Immature natural killer cell (primary cell): ENCODE results near the gene GDF3. TPM values are rescaled to one million over a fixed set of nuclear protein-coding genes. Genes with fewer than 3 reads are reported as not detected.
A peak's percentile ranks its signal among the peaks of the same experiment; 100 is the strongest.
"Not testable (repeated sequence)": the region's sequence is repeated elsewhere in the genome, so short reads cannot be mapped to it uniquely, and the experiment has no call there.

Source experiments
- DNase-seq, 3 donors: peaks; one replicate each; pipeline ENCODE4 v3.0.0; 2022; ENCODE audit warnings: mixed read lengths in 1 of 3
- H3K27ac Mint-ChIP-seq, 6 donors: one replicate each; pipeline ENCODE4 v1.8.0; 2020; ENCODE audit warnings: mixed read lengths in 6 of 6, mild to moderate bottlenecking in 5 of 6, inconsistent platforms in 4 of 6, moderate library complexity in 3 of 6
- H3K27me3 Mint-ChIP-seq, 3 donors: one replicate each; pipeline ENCODE4 v1.8.0; 2020 to 2021; ENCODE audit warnings: low read depth in 3 of 3, mild to moderate bottlenecking in 3 of 3, mixed read lengths in 3 of 3, moderate library complexity in 3 of 3, inconsistent platforms in 1 of 3
- H3K36me3 Mint-ChIP-seq, 3 donors: one replicate each; pipeline ENCODE4 v1.8.0; 2020; ENCODE audit warnings: mixed read lengths in 3 of 3, inconsistent platforms in 2 of 3, mild to moderate bottlenecking in 2 of 3
- H3K4me1 Mint-ChIP-seq, 2 donors: one replicate each; pipeline ENCODE4 v1.8.0; 2020; ENCODE audit warnings: inconsistent platforms in 2 of 2, mild to moderate bottlenecking in 2 of 2, mixed read lengths in 2 of 2, moderate library complexity in 1 of 2
- H3K4me3 Mint-ChIP-seq, 5 donors: one replicate each; pipeline ENCODE4 v1.8.0; 2020; ENCODE audit warnings: mild to moderate bottlenecking in 5 of 5, mixed read lengths in 5 of 5, inconsistent platforms in 3 of 5, moderate library complexity in 3 of 5
- H3K9me3 Mint-ChIP-seq, 6 donors: one replicate each; pipeline ENCODE4 v1.8.0; 2020; ENCODE audit warnings: mild to moderate bottlenecking in 6 of 6, mixed read lengths in 6 of 6, inconsistent platforms in 4 of 6, moderate library complexity in 3 of 6
- polyA plus RNA-seq, 3 donors: library from polyadenylated mRNA; unstranded; fragments of 300-500 nt; fragmentation: Illumina TruSeq; gene quantifications; one replicate each; pipeline ENCODE4 v1.2.3, GENCODE V29; 2021

The GDF3 gene
- polyA plus RNA-seq, 3 donors from 2014 or later = not detected

DNA sequence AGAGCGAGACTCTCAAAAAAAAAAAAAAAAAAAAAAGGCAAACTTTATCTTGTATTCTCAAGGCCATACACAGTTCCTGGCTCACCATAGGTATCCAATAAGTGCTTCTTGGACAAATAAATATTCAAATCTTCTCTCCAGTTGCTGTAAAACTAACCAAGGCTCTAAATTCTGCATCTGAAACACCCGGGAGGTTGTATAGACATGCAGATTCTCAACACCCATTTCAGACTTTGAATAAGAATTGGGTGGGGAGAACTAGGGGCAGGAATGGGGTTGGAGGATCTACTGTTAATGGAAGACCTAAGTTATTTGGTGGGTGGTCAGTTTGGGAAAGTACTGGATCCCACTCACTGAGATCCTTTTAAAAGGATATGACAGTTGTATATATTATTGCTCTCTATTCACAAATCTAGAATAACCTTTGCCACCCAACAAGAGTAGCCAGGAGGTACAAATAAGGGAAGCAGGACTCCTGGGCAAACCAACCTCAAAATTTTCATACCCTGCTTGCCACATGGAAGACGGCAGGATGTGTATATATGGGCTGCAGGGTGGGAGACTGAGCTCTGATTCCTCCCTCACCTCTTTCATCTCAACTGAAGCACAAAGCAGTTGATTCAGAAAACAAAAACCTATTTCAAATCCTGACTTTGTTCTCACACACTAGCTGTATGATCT is 879 bp downstream of the GDF3 start:
- no peak for DNase-seq
- no peak overlapping the region for H3K27ac Mint-ChIP-seq
- no peak overlapping the region for H3K4me3 Mint-ChIP-seq
- peaks cover 2 to 15% (median 7%) of the 10 kb centered on the region in 3 donors for H3K27me3 Mint-ChIP-seq
- no peaks in the 10 kb centered on the region for H3K9me3 Mint-ChIP-seq
- no peaks in the 10 kb centered on the region for H3K36me3 Mint-ChIP-seq
- H3K4me1 Mint-ChIP-seq = no peaks in the 10 kb centered on the region

GRCh38 chr12:7693793-7694192 is 1.8 kb downstream of the GDF3 start:
- Mint-ChIP-seq H3K27me3 (peaks cover 2 to 20% (median 7%) of the 10 kb centered on the region in 3 donors), H3K36me3 (no peaks in the 10 kb centered on the region), H3K9me3 (no peaks in the 10 kb centered on the region), H3K4me1 (no peaks in the 10 kb centered on the region), H3K27ac (peak overlapping the region in 1 of 6 donors; percentile 30), H3K4me3 (no peak overlapping the region)
- DNase-seq = no peak

DNA sequence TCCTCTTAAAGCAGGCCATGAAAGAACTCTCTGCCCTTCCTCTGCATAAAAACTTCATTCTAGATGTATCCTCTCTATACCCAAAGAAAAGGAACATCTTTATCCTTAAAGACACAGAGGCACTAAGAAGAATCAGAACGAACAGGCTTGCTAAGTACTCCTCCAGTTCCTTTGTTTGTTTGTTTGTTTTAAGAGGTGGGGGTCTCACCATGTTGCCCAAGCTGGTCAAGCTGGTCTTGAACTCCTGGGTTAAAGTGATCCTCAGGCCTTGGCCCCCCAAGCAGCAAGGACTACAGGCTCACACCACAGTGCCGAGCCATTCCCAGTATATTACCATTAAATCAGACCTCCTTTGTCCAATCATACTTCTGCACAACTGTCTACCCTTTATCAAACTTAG is 14.0 kb downstream of the GDF3 start:
- peaks cover 2 to 7% of the 10 kb centered on the region in 2 donors for H3K4me1 Mint-ChIP-seq
- H3K36me3 Mint-ChIP-seq = no peaks in the 10 kb centered on the region
- H3K27me3 Mint-ChIP-seq = peaks cover 0 to 4% (median 2%) of the 10 kb centered on the region in 3 donors
- H3K4me3 Mint-ChIP-seq = no peak overlapping the region
- no peaks in the 10 kb centered on the region for H3K9me3 Mint-ChIP-seq
- DNase-seq = no peak
- no peak overlapping the region for H3K27ac Mint-ChIP-seq

DNA sequence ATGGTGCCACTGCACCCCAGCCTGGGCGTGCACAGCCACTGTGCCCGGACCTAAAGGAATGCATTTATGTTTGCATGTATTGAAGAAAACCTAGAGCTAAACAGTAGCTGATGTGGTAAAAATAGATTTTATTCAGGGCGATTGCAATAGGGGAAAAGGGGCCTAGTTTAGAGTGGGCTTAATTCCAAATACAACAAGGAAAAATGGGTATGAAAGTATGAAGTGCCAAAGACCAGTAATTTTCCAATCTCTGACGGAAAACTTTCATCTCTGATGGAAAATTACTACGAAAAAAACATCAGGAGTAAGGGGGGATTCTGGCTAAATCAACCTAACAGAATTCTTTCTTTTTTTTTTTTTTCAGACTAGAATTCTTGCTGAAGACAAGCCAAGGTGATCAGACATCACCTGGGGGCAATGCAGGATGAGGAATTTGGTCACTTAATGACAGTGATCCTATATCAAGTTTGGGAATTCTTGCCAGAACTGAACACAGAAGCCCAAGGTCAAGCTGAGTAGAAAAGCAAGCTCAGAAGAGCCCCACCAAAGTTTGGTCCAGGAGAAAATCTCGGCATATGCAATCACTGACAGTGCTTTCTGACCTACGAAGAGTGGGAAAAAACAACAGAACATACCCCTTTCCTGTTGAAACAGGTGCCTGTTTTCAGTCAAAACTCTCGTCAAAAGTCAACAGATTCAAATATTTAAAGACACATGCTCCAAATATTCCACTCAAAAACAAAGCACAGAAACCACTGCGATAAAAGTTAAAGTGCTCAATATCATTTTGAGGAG is 16.1 kb downstream of the GDF3 start:
- peaks cover 2 to 7% of the 10 kb centered on the region in 2 donors for H3K4me1 Mint-ChIP-seq
- no peak overlapping the region for H3K27ac Mint-ChIP-seq
- peaks cover 0 to 6% (median 2%) of the 10 kb centered on the region in 3 donors for H3K27me3 Mint-ChIP-seq
- H3K9me3 Mint-ChIP-seq = no peaks in the 10 kb centered on the region
- DNase-seq = no peak
- H3K4me3 Mint-ChIP-seq = no peak overlapping the region
- H3K36me3 Mint-ChIP-seq = no peaks in the 10 kb centered on the region

GRCh38 chr12:7678744-7679143 is 16.8 kb downstream of the GDF3 start:
- Mint-ChIP-seq H3K36me3 (no peaks in the 10 kb centered on the region), H3K9me3 (no peaks in the 10 kb centered on the region), H3K4me1 (peaks cover 2 to 7% of the 10 kb centered on the region in 2 donors), H3K27me3 (peaks cover 0 to 6% (median 2%) of the 10 kb centered on the region in 3 donors), H3K4me3 (no peak overlapping the region), H3K27ac (no peak overlapping the region)
- DNase-seq = no peak

DNA sequence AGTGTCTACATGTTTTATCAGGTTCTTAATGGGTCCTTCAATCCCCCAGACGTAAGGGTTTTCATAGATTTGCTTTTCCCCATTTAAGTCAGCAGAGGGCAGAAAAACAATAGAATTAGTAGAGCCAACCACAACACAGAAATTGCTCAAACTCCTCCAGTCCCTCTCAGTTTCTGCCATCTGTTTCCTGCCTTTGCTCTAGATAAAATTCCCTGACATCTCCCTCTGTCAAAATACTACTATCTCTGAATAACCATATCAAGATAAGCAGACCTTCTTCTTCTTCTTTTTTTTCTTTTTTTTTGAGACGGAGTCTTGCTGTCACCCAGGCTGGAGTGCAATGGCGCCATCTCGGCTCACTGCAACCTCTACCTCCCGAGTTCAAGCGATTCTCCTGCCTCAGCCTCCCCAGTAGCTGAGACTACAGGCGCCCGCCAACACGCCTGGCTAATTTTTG is 18.1 kb downstream of the GDF3 start:
- H3K9me3 Mint-ChIP-seq, H3K4me1 Mint-ChIP-seq, H3K36me3 Mint-ChIP-seq, H3K27ac Mint-ChIP-seq, H3K27me3 Mint-ChIP-seq: not testable (repeated sequence)
- peak overlapping the region in 4 of 5 donors; percentile 22 to 50 (median 36) for H3K4me3 Mint-ChIP-seq
- peak in 2 of 3 donors; percentile 17 to 21 for DNase-seq

DNA sequence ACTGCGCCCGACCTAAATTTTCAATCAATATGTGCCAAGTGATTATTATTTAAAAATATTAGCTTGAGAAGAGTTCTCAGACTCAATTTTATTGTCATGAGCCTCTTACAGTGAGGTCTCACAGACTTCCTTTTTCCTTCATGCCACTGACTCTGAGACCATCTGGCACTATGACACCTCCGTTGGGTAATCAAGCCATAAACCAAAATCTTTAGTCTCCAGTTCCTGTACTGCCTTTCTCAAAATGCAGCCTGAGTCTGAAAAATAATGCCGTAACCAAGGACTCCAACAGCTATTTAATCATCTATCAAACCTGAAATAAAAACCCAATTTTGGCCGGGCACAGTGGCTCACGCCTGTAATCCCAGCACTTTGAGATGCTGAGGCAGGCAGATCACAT is 20.1 kb downstream of the GDF3 start:
- not testable (repeated sequence) for H3K27ac Mint-ChIP-seq, H3K4me3 Mint-ChIP-seq, DNase-seq, H3K9me3 Mint-ChIP-seq, H3K4me1 Mint-ChIP-seq, H3K36me3 Mint-ChIP-seq, H3K27me3 Mint-ChIP-seq

DNA sequence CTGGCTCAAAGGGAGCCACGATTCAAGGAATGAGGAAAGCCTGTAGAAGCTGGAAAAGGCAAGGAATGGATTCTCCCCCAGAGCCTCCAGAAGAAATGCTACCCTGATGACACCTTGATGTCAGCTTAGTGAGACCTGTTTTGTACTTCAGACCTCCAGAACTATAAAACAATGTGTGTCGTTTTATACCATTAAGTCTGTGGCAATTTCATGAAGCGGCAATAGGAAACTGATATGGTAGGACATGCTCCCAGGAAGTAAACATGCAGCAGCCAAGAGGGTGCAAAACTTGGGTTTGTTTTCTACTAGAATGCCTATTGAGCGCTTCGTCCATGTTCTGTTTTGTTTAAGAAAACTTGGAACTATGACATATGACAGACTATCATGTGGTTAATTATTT is 27.4 kb downstream of the GDF3 start:
- no peak for DNase-seq
- H3K27ac Mint-ChIP-seq = no peak overlapping the region

DNA sequence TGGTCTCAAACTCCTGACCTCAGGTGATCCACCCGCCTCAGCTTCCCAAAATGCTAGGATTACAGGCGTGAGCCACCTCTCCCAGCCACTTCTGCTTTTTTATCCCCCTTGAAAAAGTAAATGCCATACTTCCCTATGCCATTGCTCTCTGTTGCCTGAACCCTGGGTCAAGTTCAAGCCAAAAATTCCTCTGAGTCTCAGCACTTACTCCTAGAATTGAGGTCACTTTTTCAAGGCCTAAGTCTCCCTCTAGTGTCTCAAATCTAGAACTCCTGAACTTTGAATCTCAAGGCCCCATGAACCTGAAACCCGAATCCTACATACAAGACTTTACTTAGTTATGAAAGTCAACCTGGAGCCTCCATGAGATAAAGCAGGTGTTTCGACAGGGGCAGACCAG is 28.4 kb downstream of the GDF3 start:
- Mint-ChIP-seq H3K27ac (no peak overlapping the region), H3K36me3 (no peaks in the 10 kb centered on the region)
- no peak for DNase-seq

More for the DNA sequence above, 27.4 kb downstream of the GDF3 start:
- Mint-ChIP-seq H3K4me1 (no peaks in the 10 kb centered on the region), H3K4me3 (no peak overlapping the region), H3K36me3 (no peaks in the 10 kb centered on the region), H3K27me3 (peaks cover 1 to 3% (median 2%) of the 10 kb centered on the region in 3 donors), H3K9me3 (no peaks in the 10 kb centered on the region)

GRCh38 chr12:7666595-7666994 is 29.0 kb downstream of the GDF3 start:
- H3K9me3 Mint-ChIP-seq = no peaks in the 10 kb centered on the region
- no peaks in the 10 kb centered on the region for H3K36me3 Mint-ChIP-seq
- H3K27ac Mint-ChIP-seq = no peak overlapping the region
- no peak overlapping the region for H3K4me3 Mint-ChIP-seq
- no peaks in the 10 kb centered on the region for H3K4me1 Mint-ChIP-seq
- no peak for DNase-seq
- peaks cover 0 to 2% (median 0%) of the 10 kb centered on the region in 3 donors for H3K27me3 Mint-ChIP-seq

More for the DNA sequence above, 28.4 kb downstream of the GDF3 start:
- no peaks in the 10 kb centered on the region for H3K4me1 Mint-ChIP-seq
- no peaks in the 10 kb centered on the region for H3K9me3 Mint-ChIP-seq
- no peak overlapping the region for H3K4me3 Mint-ChIP-seq
- peaks cover 0 to 2% (median 0%) of the 10 kb centered on the region in 3 donors for H3K27me3 Mint-ChIP-seq

GRCh38 chr12:7661741-7662140 is 33.8 kb downstream of the GDF3 start:
- no peak for DNase-seq
- H3K27me3 Mint-ChIP-seq = peaks cover 0 to 2% (median 0%) of the 10 kb centered on the region in 3 donors
- no peaks in the 10 kb centered on the region for H3K9me3 Mint-ChIP-seq
- no peak overlapping the region for H3K27ac Mint-ChIP-seq
- no peak overlapping the region for H3K4me3 Mint-ChIP-seq
- no peaks in the 10 kb centered on the region for H3K36me3 Mint-ChIP-seq
- H3K4me1 Mint-ChIP-seq = no peaks in the 10 kb centered on the region

DNA sequence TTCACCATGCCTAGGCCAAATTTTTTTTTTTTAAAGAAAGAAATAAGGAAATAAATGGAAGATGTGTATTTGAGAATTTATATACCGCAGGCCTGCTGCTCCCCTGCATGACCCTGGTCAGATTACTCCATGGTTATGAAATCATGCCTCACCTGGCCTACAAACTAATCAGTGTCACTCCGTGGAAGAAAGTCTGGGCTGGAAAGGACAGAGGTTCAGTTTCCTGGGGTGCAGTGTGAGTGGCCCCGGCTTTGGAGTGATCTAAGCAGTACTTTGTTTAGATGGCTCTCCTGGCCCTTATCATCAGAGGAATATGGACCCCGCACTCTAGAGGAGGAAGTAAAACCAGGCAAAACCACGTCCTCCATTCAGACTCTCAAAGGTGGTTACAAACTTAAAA is 39.5 kb downstream of the GDF3 start:
- Mint-ChIP-seq H3K9me3 (no peaks in the 10 kb centered on the region), H3K36me3 (no peaks in the 10 kb centered on the region), H3K27me3 (peaks cover 0 to 7% (median 3%) of the 10 kb centered on the region in 3 donors), H3K4me1 (no peaks in the 10 kb centered on the region), H3K4me3 (no peak overlapping the region), H3K27ac (no peak overlapping the region)
- no peak for DNase-seq

GRCh38 chr12:7650091-7650490 is 45.5 kb downstream of the GDF3 start:
- Mint-ChIP-seq H3K27me3 (peaks cover 0 to 4% (median 1%) of the 10 kb centered on the region in 3 donors), H3K4me3 (no peak overlapping the region), H3K36me3 (no peaks in the 10 kb centered on the region), H3K9me3 (no peaks in the 10 kb centered on the region), H3K27ac (peak overlapping the region in 1 of 6 donors; percentile 8), H3K4me1 (no peaks in the 10 kb centered on the region)
- DNase-seq = no peak

GRCh38 chr12:7647071-7647470 is 48.5 kb downstream of the GDF3 start:
- Mint-ChIP-seq H3K9me3 (no peaks in the 10 kb centered on the region), H3K4me3 (no peak overlapping the region), H3K4me1 (no peaks in the 10 kb centered on the region), H3K36me3 (no peaks in the 10 kb centered on the region), H3K27ac (no peak overlapping the region), H3K27me3 (peaks cover 0 to 2% (median 0%) of the 10 kb centered on the region in 3 donors)
- no peak for DNase-seq
